SK-N-SH (cell line): ENCODE results near the gene C19orf18. TPM values are rescaled to one million over a fixed set of nuclear protein-coding genes. Genes with fewer than 3 reads are reported as not detected.
A peak's percentile ranks its signal among the peaks of the same experiment; 100 is the strongest.

Experiments used
- CTCF ChIA-PET: fragments of 300-600, 350-600 bp; formaldehyde crosslinking; extraction: SDS; loops from one replicate; lab custom pipeline; 2021; lab: Yijun Ruan, JAX
- POLR2A ChIA-PET: fragments of 350-600 bp; sonication (Branson Sonifier 250); formaldehyde crosslinking; extraction: SDS; loops from one replicate; lab custom pipeline; 2020; ENCODE audit warnings: antibody characterized with exemption, inconsistent platforms; lab: Yijun Ruan, JAX
- DNase-seq: peaks from one replicate; pipeline ENCODE4 v3.0.0; 2012
- H2AFZ ChIP-seq: fragments of 200-600 bp; sonication (generic); 2 replicates; pipeline ENCODE4 v1.8.1; 2016; ENCODE audit warnings: antibody characterized with exemption, mild to moderate bottlenecking, low read depth
- H3F3A ChIP-seq: fragments of 200-600 bp; sonication (generic); replicated peaks from 2 replicates; pipeline ENCODE3; 2016; ENCODE audit warnings: antibody characterized with exemption, mild to moderate bottlenecking; ENCODE audit not compliant: insufficient read depth
- H3K27ac ChIP-seq, 2 experiments: fragments of 200-500 bp in 1 of 2; fragments of 200-600 bp in 1 of 2; sonication (Bioruptor generic) in 1 of 2; sonication (generic), shearing (Covaris generic) in 1 of 2; 2 replicates each; pipeline versions ENCODE4 v1.5.1 to v1.6.1; 2014 to 2016; ENCODE audit warnings: low read depth in 2 of 2, inconsistent platforms in 1 of 2, low read length in 1 of 2, mild to moderate bottlenecking in 1 of 2, mixed read lengths in 1 of 2
- H3K27me3 ChIP-seq: fragments of 200-600 bp; sonication (generic), shearing (Covaris generic); 2 replicates; pipeline ENCODE4 v1.6.1; 2016; ENCODE audit warnings: mixed run types; ENCODE audit not compliant: insufficient read depth
- H3K36me3 ChIP-seq, 2 experiments: fragments of 200-500 bp in 1 of 2; fragments of 200-600 bp in 1 of 2; sonication (Bioruptor generic) in 1 of 2; sonication (generic) in 1 of 2; replicated peaks in 1 of 2; 2 replicates each; pipeline versions ENCODE3 to v1.5.1; 2014 to 2016; ENCODE audit warnings: low read length in 1 of 2, mild to moderate bottlenecking in 1 of 2; ENCODE audit not compliant: insufficient read depth in 2 of 2, control insufficient read depth in 1 of 2
- H3K4me1 ChIP-seq, 2 experiments: fragments of 200-500 bp in 1 of 2; fragments of 200-600 bp in 1 of 2; sonication (Bioruptor generic) in 1 of 2; sonication (generic), shearing (Covaris generic) in 1 of 2; 2 replicates each; pipeline versions ENCODE4 v1.5.1 to v1.6.1; 2014 to 2016; ENCODE audit warnings: low read depth in 1 of 2, low read length in 1 of 2, mixed run types in 1 of 2; ENCODE audit not compliant: insufficient read depth in 2 of 2, control insufficient read depth in 1 of 2
- H3K4me2 ChIP-seq: fragments of 200-600 bp; sonication (generic), shearing (Covaris generic); 2 replicates; pipeline ENCODE4 v1.6.1; 2017; ENCODE audit warnings: mixed run types
- H3K4me3 ChIP-seq, 2 experiments: fragments of 200-500 bp in 1 of 2; fragments of 200-600 bp in 1 of 2; sonication (Bioruptor generic) in 1 of 2; sonication (generic), shearing (Covaris generic) in 1 of 2; 2 replicates each; pipeline versions ENCODE4 v1.5.1 to v1.8.1; 2014 to 2016; ENCODE audit warnings: low read depth in 2 of 2, inconsistent platforms in 1 of 2, low read length in 1 of 2, mild to moderate bottlenecking in 1 of 2, mixed read lengths in 1 of 2, moderate library complexity in 1 of 2
- H3K79me2 ChIP-seq: fragments of 200-600 bp; sonication (generic); 2 replicates; pipeline ENCODE4 v1.8.1; 2017; ENCODE audit warnings: mild to moderate bottlenecking; ENCODE audit not compliant: insufficient read depth
- H3K9ac ChIP-seq: fragments of 200-600 bp; sonication (generic); 2 replicates; pipeline ENCODE4 v1.6.1; 2017; ENCODE audit warnings: mixed run types
- H3K9me2 ChIP-seq: fragments of 200-600 bp; sonication (generic); 2 replicates; pipeline ENCODE4 v1.6.1; 2017; ENCODE audit warnings: mixed run types
- H3K9me3 ChIP-seq: fragments of 200-600 bp; sonication (generic); 2 replicates; pipeline ENCODE4 v1.6.1; 2017; ENCODE audit warnings: mixed run types, mild to moderate bottlenecking, moderate library complexity
- H4K20me1 ChIP-seq: fragments of 200-600 bp; sonication (generic); 2 replicates; pipeline ENCODE4 v1.6.1; 2017; ENCODE audit warnings: mild to moderate bottlenecking, mixed run types; ENCODE audit not compliant: insufficient read depth
- CHD2 ChIP-seq: fragments of 150-350 bp; IDR thresholded peaks from 2 replicates; pipeline ENCODE4 v1.6.1; 2018; ENCODE audit warnings: low read length; ENCODE audit not compliant: partially characterized antibody
- EP300 ChIP-seq, 2 experiments: IDR thresholded peaks; 2 replicates each; pipeline versions ENCODE4 v1.4.0 to v1.6.1; 2012; ENCODE audit warnings: borderline replicate concordance in 1 of 2, low read depth in 1 of 2, low read length in 1 of 2
- FOSL2 ChIP-seq: IDR thresholded peaks from 2 replicates; pipeline ENCODE4 v1.4.0; 2012; ENCODE audit warnings: low read depth, mild to moderate bottlenecking, moderate library complexity, borderline replicate concordance
- FOXJ3 ChIP-seq: sonication (generic); formaldehyde crosslinking; IDR thresholded peaks from 2 replicates; pipeline ENCODE4 v1.5.1; 2020; ENCODE audit warnings: mild to moderate bottlenecking, missing genetic modification reagents
- JUND ChIP-seq: IDR thresholded peaks from 2 replicates; pipeline ENCODE4 v1.4.0; 2012
- MEF2A ChIP-seq: IDR thresholded peaks from 2 replicates; pipeline ENCODE4 v1.4.0; 2012; ENCODE audit warnings: low read depth, borderline replicate concordance
- MXI1 ChIP-seq: IDR thresholded peaks from 2 replicates; pipeline ENCODE4 v1.6.1; 2012; ENCODE audit warnings: mild to moderate bottlenecking, low read depth, low read length, improper control_type of control experiment
- NFIC ChIP-seq: IDR thresholded peaks from 2 replicates; pipeline ENCODE4 v1.4.0; 2012; ENCODE audit warnings: borderline replicate concordance
- NRF1 ChIP-seq: IDR thresholded peaks from 2 replicates; pipeline ENCODE4 v1.6.1; 2012; ENCODE audit warnings: low read depth, mild to moderate bottlenecking, low read length
- POLR2AphosphoS5 ChIP-seq: IDR thresholded peaks from 2 replicates; pipeline ENCODE4 v1.6.1; 2012; ENCODE audit warnings: low read depth, low read length
- RAD21 ChIP-seq: IDR thresholded peaks from 2 replicates; pipeline ENCODE4 v1.6.1; 2012; ENCODE audit warnings: mild to moderate bottlenecking, low read length
- RCOR1 ChIP-seq: fragments of 150-350 bp; IDR thresholded peaks from 2 replicates; pipeline ENCODE4 v1.6.1; 2017; ENCODE audit warnings: antibody characterized with exemption, low read length
- RFX5 ChIP-seq: IDR thresholded peaks from 2 replicates; pipeline ENCODE4 v1.6.1; 2012; ENCODE audit warnings: mild to moderate bottlenecking, improper control_type of control experiment, low read length
- SMC3 ChIP-seq: IDR thresholded peaks from 2 replicates; pipeline ENCODE4 v1.6.1; 2012; ENCODE audit warnings: low read depth, low read length, improper control_type of control experiment
- TAF1 ChIP-seq: IDR thresholded peaks from 2 replicates; pipeline ENCODE4 v1.6.1; 2012; ENCODE audit warnings: low read depth, mild to moderate bottlenecking, low read length, moderate library complexity, borderline replicate concordance
- TCF12 ChIP-seq: IDR thresholded peaks from 2 replicates; pipeline ENCODE4 v1.4.0; 2012
- WGBS: methylation state at CpG from one replicate; pipeline ENCODE4 v1.1.6; 2017; ENCODE audit warnings: low lambda C conversion rate; 5-methylcytosine and 5-hydroxymethylcytosine counted together
- polyA plus RNA-seq, 3 experiments: library from polyadenylated mRNA; depleted of rRNA; stranded (reverse); fragments of >200 nt; gene quantifications; 2 replicates each; pipeline ENCODE4 v1.2.3, GENCODE V29; 2012
- TF ChIP-seq, protein P1 (sequence below): IDR thresholded peaks from 2 replicates; pipeline ENCODE4; 2012
- TF ChIP-seq, protein P2 (sequence below): IDR thresholded peaks from 2 replicates; pipeline ENCODE4 v1.6.1; 2012; ENCODE audit warnings: mild to moderate bottlenecking, low read depth, low read length, moderate library complexity

The C19orf18 gene
- polyA plus RNA-seq, 1 of the 3 experiments (the other 2 are of a cell fraction) = not detected

DNA sequence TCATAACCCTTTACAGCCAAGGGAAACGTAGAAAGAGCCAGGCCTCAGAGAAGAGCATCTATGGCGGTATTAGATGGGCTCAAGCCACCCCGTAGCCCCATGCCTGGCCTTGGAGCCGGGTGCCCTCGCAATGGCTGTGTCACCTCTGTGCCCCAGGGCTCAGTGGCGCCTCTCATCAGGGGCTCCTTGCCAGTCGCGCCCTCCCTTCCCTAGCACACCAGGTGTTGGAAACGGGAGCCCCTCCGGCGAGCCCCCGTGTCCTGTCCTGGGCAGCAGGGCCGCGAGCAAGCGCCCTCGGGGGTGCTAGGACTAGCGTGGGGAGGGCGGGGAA, 27.3 kb downstream of the C19orf18 start:
- Histone ChIP-seq H3K27me3 (no peaks in the 10 kb centered on the region), H3K79me2 (peaks cover 53% of the 10 kb centered on the region), H3K9me2 (no peaks in the 10 kb centered on the region), H3K4me2 (peak overlapping the region; percentile 94), H3K4me1 (peaks cover 0 to 7% of the 10 kb centered on the region in 2 experiments; a peak in 3 of 4 replicates), H4K20me1 (no peaks in the 10 kb centered on the region), H3K9me3 (no peaks in the 10 kb centered on the region), H3K4me3 (peak overlapping the region; percentile 88 to 97), H3K27ac (peak overlapping the region in 1 of 2 experiments; percentile 53; a peak in 2 of 4 replicates), H3F3A (no peaks in the 10 kb centered on the region), H3K9ac (peak overlapping the region; percentile 81), H2AFZ (peak overlapping the region; percentile 98; the same call in 1 of the 2 replicates), H3K36me3 (peaks cover 19 to 20% of the 10 kb centered on the region in 2 experiments)
- no peak for DNase-seq
- POLR2A ChIA-PET = no interaction called here
- CTCF ChIA-PET = no interaction called here
- no peak for TF ChIP-seq RAD21
- TF ChIP-seq RFX5 = no peak
- TF ChIP-seq, protein P1, sequence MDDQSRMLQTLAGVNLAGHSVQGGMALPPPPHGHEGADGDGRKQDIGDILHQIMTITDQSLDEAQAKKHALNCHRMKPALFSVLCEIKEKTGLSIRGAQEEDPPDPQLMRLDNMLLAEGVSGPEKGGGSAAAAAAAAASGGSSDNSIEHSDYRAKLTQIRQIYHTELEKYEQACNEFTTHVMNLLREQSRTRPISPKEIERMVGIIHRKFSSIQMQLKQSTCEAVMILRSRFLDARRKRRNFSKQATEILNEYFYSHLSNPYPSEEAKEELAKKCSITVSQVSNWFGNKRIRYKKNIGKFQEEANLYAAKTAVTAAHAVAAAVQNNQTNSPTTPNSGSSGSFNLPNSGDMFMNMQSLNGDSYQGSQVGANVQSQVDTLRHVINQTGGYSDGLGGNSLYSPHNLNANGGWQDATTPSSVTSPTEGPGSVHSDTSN = no peak
- no peak for TF ChIP-seq NRF1
- TF ChIP-seq RCOR1 = no peak
- no peak for TF ChIP-seq SMC3
- no peak for TF ChIP-seq CHD2
- TF ChIP-seq FOSL2 = no peak
- no peak for TF ChIP-seq POLR2AphosphoS5
- no peak for TF ChIP-seq NFIC
- no peak for TF ChIP-seq JUND
- no peak for TF ChIP-seq MEF2A
- TF ChIP-seq TCF12 = no peak
- WGBS = 5% methylated on average over 6 of the region's 18 CpGs

DNA sequence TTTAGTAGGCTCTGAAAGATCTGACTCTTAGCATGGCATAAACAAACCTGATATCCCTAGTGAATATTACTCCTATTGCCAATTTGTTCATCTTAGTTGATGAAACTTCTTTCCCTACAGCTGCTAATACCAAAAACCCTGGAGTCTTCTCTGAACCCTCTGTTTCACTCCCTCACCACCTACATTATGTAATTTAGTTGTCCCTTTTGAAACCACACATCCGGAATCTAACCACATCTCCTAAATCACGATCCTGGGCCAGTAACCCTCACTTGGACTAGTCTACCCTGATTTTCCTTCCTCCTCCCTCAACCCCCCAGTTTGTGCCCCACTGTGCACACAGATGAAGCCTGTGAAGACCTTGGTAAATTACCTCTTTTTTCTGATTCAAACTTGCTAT, 28.0 kb downstream of the C19orf18 start:
- H3K27ac ChIP-seq = no peak overlapping the region
- CTCF ChIA-PET = no interaction called here
- H3K4me2 ChIP-seq = peak overlapping the region; percentile 94
- peaks cover 26 to 27% of the 10 kb centered on the region in 2 experiments for H3K36me3 ChIP-seq
- peaks cover 53% of the 10 kb centered on the region for H3K79me2 ChIP-seq
- H2AFZ ChIP-seq = no peak overlapping the region
- H3K4me1 ChIP-seq = peaks cover 0 to 7% of the 10 kb centered on the region in 2 experiments; a peak in 3 of 4 replicates
- no peaks in the 10 kb centered on the region for H4K20me1 ChIP-seq
- no peaks in the 10 kb centered on the region for H3F3A ChIP-seq
- H3K9me3 ChIP-seq = no peaks in the 10 kb centered on the region
- peak overlapping the region; percentile 88 to 97 for H3K4me3 ChIP-seq
- POLR2A ChIA-PET = no interaction called here
- H3K9ac ChIP-seq = no peak overlapping the region
- TF ChIP-seq CHD2 = no peak
- no peak for TF ChIP-seq MXI1
- TF ChIP-seq, protein P2, sequence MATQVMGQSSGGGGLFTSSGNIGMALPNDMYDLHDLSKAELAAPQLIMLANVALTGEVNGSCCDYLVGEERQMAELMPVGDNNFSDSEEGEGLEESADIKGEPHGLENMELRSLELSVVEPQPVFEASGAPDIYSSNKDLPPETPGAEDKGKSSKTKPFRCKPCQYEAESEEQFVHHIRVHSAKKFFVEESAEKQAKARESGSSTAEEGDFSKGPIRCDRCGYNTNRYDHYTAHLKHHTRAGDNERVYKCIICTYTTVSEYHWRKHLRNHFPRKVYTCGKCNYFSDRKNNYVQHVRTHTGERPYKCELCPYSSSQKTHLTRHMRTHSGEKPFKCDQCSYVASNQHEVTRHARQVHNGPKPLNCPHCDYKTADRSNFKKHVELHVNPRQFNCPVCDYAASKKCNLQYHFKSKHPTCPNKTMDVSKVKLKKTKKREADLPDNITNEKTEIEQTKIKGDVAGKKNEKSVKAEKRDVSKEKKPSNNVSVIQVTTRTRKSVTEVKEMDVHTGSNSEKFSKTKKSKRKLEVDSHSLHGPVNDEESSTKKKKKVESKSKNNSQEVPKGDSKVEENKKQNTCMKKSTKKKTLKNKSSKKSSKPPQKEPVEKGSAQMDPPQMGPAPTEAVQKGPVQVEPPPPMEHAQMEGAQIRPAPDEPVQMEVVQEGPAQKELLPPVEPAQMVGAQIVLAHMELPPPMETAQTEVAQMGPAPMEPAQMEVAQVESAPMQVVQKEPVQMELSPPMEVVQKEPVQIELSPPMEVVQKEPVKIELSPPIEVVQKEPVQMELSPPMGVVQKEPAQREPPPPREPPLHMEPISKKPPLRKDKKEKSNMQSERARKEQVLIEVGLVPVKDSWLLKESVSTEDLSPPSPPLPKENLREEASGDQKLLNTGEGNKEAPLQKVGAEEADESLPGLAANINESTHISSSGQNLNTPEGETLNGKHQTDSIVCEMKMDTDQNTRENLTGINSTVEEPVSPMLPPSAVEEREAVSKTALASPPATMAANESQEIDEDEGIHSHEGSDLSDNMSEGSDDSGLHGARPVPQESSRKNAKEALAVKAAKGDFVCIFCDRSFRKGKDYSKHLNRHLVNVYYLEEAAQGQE = no peak
- no peak for TF ChIP-seq TAF1
- TF ChIP-seq FOXJ3 (CRISPR knock-in tag) = no peak
- TF ChIP-seq, protein P1 = no peak
- TF ChIP-seq NFIC = no peak
- TF ChIP-seq EP300 (IDR thresholded peaks at IDR 0.05; ENCODE audit: borderline replicate concordance in 1 of 2, low read depth in 1 of 2, low read length in 1 of 2) = no peak
- no peaks in the 10 kb centered on the region for H3K27me3 ChIP-seq
- H3K9me2 ChIP-seq = no peaks in the 10 kb centered on the region
- WGBS = 86% methylated on average over 2 of the region's 2 CpGs
- DNase-seq = no peak
